ENCODE results near the gene FIBCD1.

FIBCD1 gene

DNA sequence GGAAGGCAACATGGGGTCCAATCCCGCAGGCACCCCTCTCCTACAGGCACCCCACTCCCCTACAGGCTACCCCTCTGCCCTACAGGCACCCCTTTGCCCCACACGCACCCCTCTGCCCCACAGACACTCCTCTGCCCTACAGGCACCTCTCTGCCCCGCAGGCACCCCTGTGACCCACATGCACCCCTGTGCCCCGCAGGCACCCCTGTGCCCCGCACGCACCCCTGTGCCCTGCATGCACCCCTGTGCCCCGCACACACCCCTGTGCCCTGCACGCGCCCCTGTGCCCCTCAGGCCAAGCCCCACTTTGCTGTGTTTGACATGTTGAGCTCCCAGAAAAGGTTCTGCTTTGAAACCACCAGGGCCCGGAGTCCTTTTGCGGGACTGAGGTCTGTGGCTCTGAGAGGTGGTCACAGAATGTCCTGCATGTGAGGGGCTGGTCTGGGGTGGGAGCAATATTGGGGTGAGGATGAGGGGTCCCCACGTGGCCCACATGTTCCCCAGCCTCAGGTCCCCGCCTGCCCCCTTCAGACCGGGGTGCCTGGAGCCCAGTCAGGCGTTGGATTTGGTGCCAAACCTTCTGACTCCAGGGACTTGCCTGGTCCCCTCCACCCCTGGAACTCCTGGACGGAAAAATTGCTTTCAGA, 41.8 kb downstream of the FIBCD1 start:
- in situ Hi-C loops (cut with MboI; ENCODE audit: low sequenced_read_pairs) = no loop called here

DNA sequence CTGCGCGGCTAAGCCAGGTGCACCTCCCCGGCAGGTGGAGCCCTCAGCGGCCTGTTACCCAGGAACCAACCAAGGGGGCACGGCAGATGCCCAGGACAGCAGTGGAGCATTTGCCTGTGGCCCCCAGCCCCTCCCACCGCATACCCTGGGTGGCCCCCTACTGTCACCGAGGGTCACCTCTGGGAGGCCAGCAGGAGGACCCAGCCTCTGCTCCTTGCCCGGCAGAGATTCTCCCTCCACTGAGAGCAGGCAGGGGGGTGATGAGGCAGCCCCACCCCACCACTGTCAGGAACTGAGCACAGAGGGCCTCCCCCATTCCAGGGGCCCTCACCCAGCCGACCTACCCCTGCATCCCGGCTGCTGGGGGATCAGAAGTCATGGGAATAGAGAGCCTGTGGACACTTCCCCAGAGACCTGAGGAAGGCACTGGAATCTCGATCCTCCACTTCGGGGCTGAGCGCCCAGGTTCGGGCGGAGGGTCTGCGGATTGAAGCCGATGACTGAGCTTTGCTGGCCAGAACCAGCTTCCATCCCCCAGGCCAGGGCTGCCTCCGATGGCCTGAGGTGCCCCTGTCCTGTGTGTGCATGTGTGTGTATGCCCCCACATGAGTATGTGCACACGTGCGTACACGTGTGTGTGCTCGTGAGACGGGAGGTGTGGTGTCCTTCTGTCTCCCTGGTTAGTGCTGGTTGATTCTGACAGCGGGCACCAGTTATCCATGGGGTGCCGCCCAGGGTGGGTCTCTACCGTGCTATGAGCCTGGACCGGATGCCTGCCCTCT, 42.6 kb downstream of the FIBCD1 start, which contains the start of gene QRFP:
Gene QRFP, minus strand, starts transcription at position 580 of the 782 bp plus-strand sequence. CDS start 2,974 bp downstream, outside the sequence.
- in situ Hi-C loops (cut with MboI; ENCODE audit: low sequenced_read_pairs) = no loop called here

DNA sequence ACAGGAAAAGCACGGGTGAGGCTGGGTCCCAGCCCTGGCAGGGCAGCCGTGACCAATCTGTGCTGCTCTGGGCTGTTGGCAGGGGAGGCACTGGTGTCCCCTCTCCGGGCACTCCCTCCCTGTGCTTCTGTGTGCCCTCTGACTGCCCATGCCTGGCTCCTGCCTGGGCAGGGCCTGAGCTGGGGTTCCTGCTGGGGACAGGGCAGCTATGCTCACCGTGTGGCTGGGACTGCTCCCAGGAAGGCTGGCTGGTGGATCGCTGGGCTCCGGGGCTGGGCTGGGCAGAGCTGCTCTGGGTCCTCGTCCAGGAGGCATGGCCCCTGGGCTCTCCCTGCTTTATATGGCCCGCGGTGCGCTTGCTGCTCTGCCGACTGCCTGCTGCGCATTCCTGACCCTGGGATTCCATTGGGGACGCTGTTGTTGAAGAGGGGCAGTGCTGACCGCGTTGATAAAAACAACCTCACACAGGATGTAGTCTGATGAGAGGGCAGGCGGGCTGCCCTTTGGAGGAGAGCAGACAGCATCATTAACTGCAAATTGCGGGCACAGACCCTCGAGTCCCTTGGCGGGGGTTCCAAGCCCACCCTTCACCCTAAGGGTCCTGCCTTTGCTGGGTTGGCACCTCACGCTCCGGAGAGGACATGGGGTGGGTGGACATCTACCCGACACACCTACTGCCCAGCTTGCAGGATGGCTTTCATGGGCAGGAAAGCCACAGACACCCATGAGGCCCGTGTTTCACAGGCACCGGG, 43.4 kb downstream of the FIBCD1 start:
- in situ Hi-C loops (cut with MboI; ENCODE audit: low sequenced_read_pairs) = no loop called here

DNA sequence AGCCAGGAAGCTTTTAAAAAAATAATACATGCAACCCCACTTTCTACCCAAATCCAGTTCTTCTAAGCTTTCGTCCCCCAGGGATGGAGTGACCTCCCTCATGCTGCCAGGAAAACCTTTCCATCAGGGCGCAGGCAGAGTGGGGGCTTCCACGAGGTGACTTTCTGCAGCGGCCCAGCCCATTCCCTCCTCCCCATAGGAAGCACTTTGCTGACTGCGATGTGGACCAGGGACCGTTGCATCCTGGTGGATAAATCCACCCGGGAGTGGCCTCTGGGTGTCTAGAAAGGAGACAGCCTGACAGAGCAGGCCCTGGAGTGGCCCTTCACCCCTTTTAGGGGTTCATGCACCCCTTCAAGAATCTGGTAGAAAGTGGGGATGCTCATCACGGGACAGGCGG, 44.0 kb downstream of the FIBCD1 start:
- in situ Hi-C loops (cut with MboI; ENCODE audit: low sequenced_read_pairs) = no loop called here

DNA sequence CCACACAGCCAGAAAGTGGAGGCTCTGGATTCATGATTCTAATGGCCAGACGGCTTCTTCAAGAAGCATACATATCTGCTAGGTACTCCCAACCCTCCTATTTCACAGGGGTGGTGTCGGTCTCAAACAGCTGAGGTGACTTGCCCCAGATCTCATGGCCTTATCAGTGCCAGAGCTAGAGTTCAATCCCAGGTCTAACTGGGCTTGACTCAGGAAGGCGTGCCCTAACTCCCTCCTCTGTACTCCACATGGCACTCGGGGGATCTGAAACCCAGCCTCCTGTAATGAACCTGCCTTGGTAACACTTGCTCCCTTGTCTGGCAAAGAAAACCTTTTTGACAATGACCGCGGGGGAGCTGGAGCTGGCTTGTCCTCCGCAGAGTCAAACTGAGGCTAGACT, 44.5 kb downstream of the FIBCD1 start:
- in situ Hi-C loops (cut with MboI; ENCODE audit: low sequenced_read_pairs) = no loop called here

DNA sequence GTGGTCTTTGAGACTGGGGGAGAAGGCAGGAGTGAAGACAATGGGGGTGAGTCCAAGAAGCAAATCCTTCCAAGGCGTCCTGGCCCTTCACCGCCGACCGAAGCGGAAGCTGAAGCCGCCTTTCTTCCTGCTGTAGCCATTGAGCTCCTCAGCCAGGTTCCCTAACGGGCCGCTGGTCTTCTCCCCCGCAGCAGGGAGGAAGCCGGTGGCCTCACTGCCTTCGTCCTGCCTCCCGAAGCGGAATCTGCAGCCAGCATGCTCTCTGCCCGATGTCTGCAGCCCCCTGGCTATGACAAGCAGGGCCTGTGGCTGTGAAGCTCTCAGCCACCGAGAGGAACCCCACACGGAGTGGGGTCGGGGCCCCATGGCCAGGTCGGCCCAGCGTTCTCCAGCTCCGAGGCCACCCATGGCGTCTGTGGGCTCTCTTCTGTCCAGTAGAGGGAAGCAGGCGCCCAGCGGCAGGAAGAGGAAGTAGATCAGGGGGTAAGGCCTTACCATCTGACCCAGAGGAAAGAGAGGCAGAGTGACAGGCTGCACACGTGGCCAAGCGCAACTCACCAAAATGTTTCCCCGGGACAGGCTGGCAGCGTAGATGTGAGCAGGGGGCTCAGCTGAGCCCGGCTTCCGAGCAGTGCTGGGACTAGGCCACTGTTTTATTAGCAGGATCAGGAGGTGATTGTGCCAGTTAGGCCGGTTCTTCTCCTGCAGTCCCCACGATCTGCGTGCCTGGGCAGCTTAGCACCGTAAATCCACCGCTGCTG, 45.5 kb downstream of the FIBCD1 start:
- in situ Hi-C loops (cut with MboI; ENCODE audit: low sequenced_read_pairs) = no loop called here

DNA sequence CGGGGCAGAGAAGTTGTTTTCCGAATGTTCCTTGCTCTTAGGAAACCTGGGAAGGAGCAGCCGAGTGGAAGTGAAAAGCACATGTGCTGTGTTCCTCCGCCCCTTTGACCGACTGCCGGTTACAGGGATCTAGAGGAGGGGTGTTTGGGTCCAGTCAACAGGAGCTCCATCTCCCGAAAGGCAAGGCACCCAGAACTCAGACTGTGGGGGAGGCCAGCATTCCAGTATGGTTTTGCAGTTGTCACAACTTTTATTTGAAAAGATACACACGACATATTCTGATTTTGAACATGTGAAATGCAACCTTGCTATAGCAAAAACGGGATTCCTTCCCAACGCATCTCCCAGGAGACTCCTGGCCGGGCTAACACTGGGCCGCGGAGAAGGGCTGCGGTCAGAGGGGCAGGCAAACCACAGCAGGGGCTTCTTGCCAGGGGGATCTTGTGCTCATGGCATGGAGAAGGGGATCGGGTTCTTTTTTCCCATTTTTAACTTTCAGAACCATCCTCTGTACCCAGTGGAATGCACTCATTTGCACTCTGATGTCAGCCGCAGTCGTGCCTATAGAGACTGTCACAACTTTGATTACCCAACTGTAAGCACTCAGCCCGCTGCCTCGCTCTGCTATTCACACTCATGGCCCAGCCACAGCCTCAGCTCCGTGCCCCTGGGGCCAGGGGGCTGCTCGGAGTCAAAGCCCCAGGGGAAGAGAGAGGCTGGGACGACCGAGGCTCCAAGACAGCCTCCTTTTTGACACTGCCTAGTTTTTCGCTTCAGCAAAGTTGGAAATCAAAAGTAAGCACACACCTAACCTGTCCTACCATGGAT, 46.4 kb downstream of the FIBCD1 start:
- in situ Hi-C loops (cut with MboI; ENCODE audit: low sequenced_read_pairs) = no loop called here

DNA sequence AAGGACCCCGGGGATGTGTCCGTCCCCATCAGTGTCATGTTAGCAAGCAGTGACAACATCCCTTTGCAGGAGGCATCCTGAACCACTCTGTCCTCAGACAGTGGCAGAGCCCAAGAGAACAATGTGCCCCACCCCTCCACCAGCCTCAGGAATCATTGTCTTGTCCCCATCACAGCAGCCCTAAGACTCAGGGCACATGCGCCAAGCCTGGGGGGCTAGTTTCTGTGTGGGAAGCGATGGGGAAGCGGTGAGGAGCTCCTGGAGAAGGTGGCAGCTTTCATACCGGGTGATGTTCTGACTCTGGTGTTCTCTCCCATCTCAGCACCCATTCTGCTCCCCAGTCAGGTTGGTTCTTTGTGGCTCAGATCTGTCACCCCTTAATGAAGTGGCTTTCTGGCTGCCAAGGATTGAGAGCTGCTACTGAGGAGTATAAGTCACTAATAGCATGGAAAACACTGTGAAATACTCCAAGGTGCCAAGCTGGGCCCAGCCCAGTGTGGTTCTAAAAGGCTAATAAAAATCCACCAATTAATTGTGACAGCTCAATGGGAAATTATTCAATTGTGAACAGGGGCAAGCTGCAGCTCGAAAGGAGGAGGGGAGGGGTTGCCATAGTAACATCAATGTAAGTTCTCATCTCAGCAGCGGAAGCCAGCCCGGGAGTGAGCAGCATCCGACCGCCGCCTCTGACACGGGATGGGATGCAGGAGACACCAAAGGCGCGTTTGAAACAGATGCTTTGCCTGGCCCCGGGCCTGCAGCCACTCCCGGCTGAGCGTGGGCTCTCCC, 47.2 kb downstream of the FIBCD1 start:
- in situ Hi-C loops (cut with MboI; ENCODE audit: low sequenced_read_pairs) = no loop called here

DNA sequence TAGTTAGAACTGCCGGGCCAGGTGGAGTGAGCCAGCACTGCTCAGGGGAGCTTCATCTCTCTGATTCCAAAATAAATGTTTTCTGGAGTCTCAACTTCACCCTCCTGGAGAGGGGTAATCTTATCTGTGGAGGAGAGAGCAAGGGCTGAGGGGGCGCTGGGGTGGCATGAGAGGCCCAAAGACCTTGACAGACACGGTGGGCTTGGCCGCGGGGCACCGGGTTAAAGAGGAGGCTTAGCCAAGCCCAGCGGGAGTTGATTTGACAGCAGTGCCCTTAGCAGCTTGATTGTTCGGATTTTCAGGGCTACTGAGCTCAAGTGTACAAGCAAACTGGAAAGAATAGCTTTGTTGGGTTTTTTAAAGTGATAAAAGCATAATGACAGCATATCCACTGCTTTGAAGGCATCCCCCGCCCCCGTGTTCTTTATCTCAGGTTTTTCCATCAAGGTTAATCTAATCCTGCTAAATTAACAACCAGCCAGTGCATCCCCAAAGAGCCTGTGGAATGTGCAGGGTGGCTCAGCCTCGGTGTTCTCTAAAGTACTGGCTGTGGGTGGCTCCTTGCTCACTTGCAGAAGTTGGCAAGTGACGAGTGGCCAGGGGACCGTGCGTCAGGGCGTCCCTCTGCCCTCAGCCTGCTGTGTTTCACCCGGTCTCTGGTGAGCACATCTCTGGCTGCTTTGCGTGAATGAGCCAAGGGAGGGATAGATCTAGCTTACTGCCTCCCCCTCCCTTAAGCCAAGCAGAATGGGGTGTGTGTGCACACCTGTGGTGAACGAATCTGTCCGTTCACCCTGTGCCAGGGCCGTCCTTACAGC, 48.0 kb downstream of the FIBCD1 start:
- in situ Hi-C loops (cut with MboI; ENCODE audit: low sequenced_read_pairs) = no loop called here

DNA sequence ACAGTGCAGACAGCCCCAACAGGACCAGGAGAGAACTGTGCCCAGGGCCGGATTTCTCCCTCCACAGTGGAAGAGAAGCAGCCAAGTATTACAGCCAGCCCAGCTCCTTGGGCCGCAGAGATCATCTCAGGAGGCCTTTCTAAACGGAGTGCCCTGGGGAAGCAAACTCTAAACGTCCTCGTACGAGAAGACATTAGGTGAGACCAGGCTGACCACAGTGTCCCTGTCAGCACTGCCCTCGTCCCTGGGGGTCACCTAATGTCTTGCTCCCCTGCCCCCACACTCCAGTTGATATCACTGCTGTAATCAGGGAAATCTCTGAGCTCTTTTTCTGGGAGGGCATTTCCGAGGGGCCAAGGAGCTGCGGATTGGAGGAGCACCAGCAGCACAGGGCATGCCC, 48.9 kb downstream of the FIBCD1 start:
- in situ Hi-C loops (cut with MboI; ENCODE audit: low sequenced_read_pairs) = no loop called here

DNA sequence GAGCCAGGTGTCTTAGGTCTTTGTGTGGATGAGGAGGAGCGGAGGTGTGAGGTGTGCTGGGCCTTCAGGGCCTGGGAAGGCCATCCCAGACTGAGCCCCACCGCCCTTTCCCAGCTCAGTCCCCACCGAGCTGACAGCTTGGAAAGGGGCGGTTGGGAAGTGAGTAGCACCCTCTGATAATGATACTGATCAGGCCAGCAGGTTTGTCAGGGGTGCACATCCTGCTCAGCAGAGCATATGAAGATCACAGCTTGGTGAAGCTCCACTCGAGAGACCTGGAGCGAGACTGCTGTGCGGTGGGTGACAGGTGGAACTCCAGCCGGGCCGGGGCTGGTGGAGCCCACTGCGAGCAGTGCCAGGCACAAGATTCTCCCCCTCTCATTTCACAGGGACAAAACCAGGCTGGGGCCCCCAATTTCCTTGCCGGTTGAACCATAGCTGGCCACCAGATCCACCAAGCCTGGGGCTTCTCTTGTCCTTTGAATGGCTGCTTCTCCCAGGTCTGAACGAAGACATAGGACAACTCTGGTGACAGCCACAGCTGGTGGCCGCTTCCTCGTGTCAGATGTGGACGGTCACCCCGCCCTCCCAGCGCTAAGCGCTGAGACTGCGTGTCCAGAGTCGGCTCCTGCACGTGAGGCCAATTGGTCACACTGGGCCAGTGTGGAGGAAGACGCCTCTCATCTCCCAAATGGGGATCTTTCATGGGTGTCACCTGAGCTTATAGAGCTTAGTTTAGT, 50.7 kb downstream of the FIBCD1 start:
- in situ Hi-C loops (cut with MboI; ENCODE audit: low sequenced_read_pairs) = no loop called here

DNA sequence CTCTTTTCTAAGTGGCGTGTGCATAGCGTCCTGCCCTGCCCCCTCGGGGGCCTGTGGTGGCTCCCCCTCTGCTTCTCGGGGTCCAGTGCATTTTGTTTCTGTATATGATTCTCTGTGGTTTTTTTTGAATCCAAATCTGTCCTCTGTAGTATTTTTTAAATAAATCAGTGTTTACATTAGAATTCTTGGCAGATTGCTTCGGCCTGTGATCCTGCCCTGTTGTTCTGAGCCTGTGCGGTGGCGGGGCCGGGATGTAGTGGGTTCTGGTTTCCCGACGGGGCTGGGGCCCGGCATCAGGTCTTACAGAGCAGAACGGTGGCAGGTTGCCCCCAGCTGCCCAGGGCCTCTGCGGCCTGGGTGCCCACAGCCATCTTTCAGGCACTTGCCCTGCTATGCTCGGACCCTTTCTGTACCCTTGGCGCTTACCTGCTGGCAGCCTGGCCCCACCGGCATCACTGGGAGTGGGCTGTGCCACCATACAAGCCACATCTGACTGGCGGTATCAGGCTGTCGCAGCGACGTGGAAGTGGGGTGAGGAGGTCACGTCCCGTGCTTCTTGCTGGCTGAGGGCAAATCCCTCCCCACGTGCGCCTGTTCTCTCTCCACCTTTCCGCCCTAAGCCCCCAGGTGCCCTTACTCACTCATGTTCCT, 51.4 kb downstream of the FIBCD1 start:
- in situ Hi-C loops (cut with MboI; ENCODE audit: low sequenced_read_pairs) = no loop called here

DNA sequence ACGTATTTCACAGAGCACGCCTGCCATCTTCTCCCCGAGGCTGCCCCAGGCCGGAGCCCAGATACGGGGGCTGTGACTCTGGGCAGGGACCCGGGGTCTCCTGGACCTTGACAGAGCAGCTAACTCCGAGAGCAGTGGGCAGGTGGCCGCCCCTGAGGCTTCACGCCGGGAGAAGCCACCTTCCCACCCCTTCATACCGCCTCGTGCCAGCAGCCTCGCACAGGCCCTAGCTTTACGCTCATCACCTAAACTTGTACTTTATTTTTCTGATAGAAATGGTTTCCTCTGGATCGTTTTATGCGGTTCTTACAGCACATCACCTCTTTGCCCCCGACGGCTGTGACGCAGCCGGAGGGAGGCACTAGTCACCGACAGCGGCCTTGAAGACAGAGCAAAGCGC, 52.1 kb downstream of the FIBCD1 start:
- in situ Hi-C loops (cut with MboI; ENCODE audit: low sequenced_read_pairs) = no loop called here

DNA sequence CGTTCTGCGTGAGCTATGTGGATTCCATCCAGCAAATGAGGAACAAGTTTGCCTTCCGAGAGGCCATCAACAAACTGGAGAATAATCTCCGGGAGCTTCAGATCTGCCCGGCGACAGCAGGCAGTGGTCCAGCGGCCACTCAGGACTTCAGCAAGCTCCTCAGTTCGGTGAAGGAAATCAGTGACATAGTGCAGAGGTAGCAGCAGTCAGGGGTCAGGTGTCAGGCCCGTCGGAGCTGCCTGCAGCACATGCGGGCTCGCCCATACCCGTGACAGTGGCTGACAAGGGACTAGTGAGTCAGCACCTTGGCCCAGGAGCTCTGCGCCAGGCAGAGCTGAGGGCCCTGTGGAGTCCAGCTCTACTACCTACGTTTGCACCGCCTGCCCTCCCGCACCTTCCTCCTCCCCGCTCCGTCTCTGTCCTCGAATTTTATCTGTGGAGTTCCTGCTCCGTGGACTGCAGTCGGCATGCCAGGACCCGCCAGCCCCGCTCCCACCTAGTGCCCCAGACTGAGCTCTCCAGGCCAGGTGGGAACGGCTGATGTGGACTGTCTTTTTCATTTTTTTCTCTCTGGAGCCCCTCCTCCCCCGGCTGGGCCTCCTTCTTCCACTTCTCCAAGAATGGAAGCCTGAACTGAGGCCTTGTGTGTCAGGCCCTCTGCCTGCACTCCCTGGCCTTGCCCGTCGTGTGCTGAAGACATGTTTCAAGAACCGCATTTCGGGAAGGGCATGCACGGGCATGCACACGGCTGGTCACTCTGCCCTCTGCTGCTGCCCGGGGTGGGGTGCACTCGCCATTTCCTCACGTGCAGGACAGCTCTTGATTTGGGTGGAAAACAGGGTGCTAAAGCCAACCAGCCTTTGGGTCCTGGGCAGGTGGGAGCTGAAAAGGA, 53.3 kb downstream of the FIBCD1 start:
- in situ Hi-C loops (cut with MboI; ENCODE audit: low sequenced_read_pairs) = no loop called here

DNA sequence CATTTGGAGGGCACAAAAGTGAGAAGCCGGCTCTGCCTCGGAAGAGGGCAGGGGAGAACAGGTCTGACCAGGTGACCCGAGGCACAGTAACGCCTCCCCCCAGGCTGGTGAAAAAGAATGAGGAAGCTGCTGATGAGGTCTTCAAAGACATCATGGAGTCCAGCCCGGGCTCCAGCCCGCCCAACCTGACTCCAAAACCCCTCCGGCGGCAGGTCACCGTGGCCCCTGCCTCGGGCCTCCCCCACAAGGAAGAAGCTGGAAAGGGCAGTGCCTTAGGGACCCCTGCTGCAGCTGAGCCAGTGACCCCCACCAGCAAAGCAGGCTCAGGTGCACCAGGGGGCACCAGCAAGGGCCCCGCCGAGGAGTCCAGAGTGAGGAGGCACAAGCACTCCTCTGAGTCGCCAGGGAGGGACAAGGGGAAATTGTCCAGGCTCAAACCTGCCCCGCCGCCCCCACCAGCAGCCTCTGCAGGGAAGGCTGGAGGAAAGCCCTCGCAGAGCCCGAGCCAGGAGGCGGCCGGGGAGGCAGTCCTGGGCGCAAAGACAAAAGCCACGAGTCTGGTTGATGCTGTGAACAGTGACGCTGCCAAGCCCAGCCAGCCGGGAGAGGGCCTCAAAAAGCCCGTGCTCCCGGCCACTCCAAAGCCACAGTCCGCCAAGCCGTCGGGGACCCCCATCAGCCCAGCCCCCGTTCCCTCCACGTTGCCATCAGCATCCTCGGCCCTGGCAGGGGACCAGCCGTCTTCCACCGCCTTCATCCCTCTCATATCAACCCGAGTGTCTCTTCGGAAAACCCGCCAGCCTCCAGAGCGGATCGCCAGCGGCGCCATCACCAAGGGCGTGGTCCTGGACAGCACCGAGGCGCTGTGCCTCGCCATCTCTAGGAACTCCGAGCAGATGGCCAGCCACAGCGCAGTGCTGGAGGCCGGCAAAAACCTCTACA, 54.2 kb downstream of the FIBCD1 start:
- in situ Hi-C loops (cut with MboI; ENCODE audit: low sequenced_read_pairs) = no loop called here

Measured in HL-60/S4 treated with phorbol 12-myristate 13-acetate at 8.2 ng/mL for 4 days and 3 days (cell line).